ENCODE measurements around the gene SUN1.
"Not testable (repeated sequence)": the region's sequence is repeated elsewhere in the genome, so short reads cannot be mapped to it uniquely, and the experiment has no call there.

Gene SUN1

DNA sequence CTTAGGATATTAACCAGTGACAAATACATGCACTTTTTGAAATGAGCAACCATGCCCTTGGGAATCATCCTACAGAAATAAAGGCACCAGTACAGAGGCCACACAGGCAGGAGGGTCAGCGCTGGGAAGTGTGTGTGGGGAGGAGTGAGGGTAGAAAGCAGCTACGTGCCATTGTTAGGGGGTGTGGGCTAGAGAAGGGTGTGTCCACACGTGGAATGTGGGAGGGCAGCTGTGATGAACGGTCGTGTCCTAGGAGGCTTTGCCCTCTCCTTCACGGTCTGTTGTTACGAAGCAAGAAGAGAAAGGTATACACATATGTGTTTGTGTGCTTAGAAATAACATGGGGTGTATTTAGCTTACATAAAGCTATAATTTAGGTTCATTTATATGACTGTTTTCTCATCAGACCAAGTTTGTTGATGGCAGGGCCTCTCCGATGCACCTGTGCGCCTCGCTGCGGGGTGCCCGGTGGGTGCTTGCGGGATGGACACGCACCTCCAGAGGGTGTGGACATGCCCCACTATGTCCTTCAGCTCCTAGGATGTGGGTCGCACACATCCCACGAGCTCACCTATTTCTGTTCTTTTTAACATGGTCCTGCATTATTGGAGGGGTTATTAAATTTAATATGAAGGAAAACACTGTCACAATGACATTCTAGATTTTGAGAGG is 27.2 kb downstream of the SUN1 start:
- no peak for DNase-seq

DNA sequence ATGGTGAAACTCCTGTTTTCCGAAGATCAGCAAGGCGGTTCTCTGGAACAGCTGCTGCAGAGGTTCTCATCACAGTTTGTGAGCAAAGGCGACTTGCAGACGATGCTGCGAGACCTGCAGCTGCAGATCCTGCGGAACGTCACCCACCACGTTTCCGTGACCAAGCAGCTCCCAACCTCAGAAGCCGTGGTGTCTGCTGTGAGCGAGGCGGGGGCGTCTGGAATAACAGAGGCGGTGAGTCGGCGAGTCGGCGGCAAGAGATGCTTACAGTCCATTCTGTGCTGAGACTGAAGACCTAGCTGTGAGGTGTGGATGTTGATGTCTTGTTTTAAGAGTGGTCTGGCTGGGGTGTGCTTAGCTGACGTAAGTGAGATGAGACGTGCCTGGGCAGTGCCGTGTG is 27.9 kb downstream of the SUN1 start:
- DNase-seq, result no peak

DNA sequence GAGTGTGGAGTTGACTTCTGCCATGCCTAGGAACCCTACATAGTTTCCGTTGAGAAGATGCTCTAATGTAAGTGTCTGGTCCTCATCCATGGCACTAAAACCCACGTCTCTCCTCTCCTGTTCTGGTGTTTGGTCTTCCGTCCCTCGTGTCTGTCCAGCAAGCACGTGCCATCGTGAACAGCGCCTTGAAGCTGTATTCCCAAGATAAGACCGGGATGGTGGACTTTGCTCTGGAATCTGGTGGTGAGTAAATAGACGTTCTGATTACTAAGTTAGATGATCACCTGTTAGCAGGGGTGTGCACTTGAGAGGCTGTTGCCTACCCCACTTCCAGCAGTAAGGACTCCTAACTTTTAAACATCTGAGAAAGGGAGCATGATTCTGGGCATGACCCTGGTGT is 28.9 kb downstream of the SUN1 start:
- no peak for DNase-seq

DNA sequence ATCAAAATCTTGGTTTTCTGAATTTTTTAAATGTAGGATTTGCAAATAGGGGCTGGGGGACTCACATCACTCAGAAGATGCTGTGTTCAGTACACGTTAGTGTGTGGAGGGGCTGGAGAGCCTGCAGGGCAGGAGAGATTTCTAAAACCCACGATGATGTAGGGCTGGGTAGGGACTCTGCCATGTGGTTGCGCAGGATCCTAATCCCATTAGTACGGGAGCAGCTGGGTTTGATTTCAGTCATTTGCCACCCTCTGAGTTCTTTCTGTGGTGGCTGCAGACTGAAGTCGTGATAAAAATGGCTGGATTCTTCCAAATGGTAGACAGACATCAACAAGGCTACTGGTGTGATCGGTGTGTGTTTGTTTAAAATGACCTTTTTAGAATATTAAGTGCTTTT is 29.9 kb downstream of the SUN1 start:
- no peak for DNase-seq

DNA sequence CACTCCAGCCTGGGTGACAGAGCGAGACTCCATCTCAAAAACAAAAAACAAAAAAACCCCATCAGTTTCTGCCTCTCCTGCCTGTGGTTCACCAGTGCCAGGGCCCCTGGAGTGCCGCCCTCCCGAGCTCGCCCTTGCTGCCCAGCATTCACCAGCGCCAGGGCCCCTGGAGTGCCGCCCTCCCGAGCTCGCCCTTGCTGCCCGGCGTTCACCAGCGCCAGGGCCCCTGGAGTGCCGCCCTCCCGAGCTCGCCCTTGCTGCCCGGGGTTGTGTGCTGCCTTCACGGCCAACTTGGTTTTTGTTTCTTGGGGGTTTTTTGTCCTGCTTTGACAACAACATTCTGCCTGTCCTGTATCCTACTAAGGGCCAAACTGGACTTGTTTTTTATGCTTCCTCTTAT is 30.8 kb downstream of the SUN1 start:
- no peak for DNase-seq

DNA sequence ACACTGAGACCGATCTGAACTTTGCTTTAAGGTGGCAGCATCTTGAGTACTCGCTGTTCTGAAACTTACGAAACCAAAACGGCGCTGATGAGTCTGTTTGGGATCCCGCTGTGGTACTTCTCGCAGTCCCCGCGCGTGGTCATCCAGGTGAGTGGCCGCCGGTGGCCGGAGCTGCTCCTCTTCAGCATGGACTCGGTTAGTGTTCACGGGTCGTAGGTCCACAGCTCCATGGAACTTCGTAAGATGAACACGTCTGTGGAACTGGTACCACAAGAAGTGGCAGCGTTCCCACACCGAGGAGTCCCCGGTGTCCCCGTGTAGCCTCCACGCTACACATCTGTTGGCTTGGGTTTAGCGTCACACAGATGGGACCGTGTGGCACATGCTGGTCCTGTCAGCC is 33.6 kb downstream of the SUN1 start:
- DNase-seq, result no peak

DNA sequence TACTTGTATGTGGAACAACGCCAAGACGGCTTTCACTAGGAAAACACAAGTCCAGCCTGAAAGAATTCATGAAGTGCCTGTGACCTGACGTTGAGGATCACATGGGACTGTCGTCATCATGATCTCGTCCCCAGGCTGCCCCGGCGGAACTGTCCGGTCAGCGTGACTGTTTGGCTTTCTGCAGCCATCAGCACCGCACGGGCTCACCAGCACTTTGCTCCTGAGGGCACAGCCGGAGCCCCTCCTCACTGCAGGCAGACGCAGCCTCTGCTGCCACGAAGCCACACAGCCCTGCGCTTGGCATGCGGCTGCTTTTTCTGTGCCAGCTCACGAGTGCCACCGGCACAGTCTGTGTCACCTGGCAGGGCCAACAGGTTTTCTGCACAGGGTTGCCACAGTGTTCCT is 34.7 kb downstream of the SUN1 start:
- DNase-seq, result no peak

DNA sequence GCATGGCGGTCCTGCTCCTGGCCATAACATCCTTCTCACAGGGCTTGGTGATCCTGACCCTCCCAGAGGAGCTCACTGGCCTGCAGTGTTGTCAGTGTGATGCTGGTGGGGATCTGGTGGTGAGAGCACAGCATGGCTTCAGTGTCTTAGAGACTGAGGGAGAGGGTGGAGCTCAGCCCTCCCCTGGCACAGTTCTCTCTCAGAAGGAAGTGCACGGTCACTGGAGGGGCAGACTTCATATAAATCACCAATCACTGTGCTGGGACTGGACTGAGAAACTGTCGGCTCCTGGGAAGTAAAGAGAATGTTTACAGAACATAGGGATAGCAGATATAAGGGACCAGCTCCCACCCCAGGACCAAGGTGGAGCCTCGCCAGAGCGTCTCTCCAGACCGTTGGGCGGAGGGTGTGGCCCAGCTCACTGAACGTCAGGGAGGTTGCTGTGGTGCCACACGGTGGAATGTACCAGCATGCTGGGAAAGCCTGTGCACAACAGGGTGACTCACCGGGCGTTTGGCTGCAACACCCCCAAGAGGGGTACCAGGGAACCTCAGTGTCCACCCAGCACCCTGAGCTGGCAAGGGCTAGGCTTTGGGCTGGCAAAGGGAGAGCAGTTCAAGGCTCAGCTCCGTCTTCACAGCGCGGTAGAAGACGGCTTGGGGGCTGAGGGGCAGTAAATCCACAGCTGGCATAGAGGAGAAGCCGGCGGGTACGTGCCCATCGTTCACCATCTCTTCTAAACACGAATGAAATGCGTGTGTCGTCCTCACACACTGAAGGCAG is 35.3 kb downstream of the SUN1 start:
- DNase-seq, result no peak

DNA sequence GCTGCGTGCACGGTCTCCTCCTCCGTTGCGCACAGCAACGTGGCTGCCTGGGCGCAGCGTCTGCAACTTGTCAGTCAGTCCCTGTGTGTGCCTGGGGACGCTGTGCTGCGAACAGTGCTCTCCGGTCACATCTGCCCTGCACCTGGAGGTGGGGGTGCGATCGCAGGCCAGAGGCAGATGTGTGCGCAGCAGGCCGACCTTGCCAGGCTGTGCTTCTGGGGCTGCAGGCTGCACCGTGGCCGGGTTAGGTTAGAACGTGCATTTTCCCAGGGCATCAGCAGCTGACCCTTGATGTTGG is 35.9 kb downstream of the SUN1 start:
- no peak for DNase-seq

DNA sequence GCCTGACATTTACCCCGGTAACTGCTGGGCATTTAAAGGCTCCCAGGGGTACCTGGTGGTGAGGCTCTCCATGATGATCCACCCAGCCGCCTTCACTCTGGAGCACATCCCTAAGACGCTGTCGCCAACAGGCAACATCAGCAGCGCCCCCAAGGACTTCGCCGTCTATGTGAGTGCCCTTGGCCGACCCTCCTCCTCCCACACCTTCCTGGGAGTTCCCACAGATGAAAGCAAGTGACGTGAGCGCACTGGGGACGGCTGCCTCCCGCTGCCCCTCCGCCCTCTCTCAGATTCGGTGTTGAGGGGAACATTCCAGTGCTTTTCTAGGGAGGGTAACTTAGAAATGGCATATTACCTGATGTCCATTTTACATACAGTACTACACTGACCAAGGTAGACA is 37.1 kb downstream of the SUN1 start:
- no peak for DNase-seq

DNA sequence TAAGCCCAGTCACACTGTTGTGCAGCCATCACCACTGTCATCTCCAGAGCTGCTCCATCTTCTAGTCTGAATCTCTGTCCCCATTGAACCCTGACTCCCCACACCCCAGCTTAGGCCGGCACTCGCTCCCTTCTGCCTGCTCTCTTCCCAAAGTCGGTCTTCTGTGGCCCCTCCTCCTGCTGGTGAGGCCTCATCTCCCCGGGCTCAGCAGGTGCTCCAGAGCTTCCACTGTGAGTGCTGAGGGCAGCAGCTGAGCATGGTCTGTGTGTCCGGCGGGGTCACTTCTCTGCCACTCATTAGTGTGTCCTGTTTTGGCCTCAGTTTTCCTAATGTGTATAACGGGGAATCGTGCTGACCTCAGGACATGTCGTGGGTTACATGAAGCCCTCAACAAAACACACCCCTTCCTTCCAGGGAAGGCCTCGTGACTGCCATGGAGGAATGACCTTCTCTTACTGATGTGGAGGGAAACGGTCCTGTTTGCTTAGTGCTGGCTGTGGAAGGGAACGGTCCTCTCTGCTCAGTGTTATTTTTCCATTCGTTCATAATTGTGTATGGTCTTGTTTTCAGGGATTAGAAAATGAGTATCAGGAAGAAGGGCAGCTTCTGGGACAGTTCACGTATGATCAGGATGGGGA is 39.7 kb downstream of the SUN1 start:
- no peak for DNase-seq

DNA sequence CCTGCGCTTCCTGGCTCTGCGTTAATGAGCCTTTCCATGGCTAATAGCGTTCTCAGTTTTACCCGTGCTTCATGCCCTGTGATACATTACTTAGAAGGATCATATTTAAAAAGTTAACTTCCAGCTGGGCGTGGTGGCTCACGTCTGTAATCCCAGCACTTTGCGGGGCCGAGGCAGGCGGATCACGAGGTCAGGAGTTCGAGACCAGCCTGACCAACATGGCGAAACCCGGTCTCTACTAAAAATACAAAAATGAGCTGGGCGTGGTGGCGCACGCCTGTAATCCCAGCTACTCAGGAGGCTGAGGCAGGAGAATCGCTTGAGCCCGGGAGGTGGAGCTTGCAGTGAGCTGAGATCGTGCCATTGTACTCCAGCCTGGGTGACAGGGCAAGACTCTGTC is 40.4 kb downstream of the SUN1 start:
- not testable (repeated sequence) for DNase-seq

DNA sequence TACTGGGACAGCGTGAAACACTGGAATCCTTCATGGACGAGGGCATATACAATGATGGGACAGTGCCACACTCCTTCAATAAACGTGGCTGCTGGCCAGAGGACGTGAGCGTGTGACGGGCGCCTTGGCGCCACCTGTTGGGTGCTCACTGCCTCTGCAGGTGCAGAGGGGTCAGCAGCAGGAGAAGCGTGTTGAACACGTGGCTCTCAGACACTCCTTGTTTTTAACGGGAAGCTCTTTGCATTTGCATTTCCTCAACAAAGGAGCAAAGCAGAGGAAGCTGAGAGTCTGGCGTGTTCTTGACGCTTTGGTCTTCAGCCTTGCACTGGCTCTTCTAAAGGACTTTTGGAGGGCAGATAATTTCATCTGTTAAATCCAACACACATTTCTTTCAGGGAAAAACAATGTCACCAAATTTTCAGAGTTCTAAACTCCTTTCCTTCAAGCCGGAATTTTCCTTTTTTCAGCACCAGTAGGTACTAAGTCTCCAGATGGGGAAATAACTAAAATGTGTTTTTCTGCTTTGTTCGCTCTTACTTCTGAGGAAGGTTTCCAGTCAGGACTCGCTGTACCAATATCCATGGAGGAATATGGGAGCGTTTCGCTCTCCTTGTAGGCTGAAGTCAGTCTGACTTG is 41.2 kb downstream of the SUN1 start:
- peak; percentile 78 for DNase-seq

DNA sequence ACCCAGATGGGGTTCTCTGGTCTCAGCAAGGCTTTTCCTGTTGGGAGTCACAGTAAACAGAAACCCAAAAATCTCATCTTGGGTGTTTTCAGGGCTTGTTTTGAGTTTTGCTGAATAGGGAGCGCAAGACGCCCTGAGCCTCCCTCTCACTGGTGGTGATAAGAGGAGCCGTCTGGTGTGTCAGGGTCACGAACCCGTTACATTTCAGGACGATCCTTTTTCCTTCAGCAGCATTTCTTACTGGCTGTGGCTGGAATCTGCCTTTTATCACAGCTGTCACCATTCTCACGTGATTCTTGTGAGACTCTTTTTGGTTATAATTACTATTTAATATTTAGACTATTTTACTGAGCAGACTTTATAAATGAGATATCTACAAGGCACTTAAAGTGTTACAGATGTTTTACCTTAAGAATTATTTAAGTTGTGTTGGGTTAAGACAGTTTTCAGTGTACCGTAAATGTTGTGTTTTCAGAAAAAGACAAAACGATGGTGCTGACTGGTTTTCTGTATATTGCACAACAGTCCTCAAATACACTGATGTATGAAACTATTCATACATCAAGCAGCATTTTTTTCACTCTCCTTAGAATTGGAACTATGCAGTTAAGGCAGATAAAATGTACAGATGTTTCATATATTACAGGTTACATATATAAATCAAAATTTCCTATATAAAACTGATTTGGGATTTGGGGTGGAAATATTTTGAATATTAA is 41.9 kb downstream of the SUN1 start:
- no peak for DNase-seq

DNA sequence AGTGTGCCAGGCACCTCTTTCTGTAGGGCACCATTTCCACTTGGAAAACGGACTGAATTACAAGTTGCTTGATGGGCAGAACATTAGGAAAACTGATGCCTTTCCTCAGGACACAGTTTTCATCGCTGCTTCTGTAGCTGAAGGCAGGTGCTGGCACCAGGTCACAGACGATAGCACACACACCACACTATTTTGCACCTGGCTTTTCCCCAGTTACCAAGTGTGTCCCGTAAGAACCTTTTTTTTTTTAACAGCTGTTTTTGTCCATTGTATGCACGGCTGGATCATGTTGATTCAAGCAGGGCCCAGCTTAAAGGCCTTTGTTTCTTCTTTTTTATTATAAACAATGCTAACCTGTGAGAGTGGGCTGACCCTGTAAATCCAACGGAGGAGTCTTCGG is 42.8 kb downstream of the SUN1 start:
- no peak for DNase-seq

DNA sequence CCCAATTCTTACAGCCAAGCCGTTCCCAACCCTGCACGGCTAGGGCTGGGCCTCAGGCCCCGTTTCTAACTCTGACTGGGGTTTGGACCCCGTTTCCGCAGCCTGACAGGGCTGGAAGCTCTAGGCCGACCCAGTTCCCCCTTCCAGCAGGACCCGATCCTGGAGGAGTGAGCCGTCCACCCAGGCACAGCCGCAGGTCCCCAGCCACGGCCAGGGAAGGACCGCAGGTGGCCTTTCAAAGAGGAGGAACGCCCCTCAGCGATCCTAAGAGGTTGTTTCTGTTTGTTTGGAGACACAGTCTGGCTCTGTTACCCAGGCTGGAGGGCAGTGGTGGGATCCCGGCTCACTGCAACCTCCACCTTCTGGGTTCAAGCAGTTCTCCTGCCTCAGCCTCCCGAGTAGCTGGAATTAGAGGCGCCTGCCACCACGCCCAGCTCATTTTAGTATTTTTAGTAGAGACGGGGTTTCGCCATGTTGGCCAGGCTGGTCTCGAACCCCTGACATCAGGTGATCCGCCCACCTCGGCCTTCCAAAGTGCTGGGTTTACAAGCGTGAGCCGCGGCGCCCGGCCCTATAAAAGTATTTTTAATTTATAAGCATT is 43.3 kb downstream of the SUN1 start:
- no peak for DNase-seq

DNA sequence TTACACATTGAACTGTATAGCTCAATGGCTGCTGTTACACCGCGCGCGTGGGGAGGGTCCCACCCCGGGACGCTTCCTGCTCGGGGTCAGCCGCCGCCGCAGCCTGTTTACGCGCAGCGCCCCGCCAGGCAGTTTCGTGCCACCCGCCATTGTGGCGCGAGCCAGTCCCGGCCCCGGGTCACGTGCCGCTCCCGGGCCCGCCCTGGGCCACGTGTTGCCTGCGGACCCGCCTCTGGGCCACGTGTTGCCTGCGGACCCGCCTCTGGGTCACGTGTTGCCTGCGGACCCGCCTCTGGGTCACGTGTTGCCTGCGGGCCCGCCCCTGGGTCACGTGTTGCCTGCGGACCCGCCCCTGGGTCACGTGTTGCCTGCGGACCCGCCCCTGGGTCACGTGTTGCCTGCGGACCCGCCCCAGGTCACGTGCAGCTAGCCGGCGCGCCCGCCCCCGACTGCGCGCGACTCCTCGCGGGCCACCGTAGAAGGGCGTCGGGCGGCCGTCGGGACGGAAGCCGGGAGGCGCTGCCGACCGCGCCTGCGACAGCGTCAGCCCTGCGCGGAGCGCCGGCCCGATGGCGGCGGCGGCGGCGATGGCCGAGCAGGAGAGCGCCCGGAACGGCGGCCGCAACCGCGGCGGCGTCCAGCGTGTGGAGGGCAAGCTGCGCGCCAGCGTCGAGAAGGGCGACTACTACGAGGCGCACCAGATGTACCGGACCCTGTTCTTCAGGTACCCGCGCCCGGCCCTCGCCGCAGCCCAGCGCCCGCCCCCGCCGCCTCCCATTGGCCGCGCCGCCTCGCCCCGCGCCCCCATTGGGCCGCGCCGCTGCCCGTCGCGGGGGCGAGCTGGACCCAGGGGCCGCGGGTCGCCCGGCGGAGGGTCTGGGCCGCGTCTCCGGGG is 44.0 kb downstream of the SUN1 start, which contains the start of gene GET4:
Gene GET4 (plus strand): TSS at position 478 of the 895 bp plus-strand sequence. CDS start 92 bp downstream, at position 570.
- peak; percentile 98 for DNase-seq

DNA sequence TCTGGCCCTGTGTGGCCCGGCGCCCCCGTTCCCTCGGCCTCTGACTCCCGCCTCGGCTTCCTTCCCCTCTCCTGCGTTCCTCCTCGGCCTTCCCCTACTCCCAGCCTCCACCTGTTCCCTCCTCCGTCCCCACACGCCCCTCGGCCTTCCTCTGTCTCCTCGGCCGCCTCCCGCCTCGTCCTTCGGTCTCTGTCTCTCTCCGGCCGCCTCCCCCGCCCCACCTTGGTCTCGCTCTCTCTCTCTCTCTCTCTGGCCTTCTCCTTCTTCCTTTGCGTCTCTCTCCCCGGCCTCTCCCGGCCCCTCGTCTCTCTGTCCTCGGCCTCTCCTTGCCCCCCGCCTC is 44.7 kb downstream of the SUN1 start:
- no peak for DNase-seq

DNA sequence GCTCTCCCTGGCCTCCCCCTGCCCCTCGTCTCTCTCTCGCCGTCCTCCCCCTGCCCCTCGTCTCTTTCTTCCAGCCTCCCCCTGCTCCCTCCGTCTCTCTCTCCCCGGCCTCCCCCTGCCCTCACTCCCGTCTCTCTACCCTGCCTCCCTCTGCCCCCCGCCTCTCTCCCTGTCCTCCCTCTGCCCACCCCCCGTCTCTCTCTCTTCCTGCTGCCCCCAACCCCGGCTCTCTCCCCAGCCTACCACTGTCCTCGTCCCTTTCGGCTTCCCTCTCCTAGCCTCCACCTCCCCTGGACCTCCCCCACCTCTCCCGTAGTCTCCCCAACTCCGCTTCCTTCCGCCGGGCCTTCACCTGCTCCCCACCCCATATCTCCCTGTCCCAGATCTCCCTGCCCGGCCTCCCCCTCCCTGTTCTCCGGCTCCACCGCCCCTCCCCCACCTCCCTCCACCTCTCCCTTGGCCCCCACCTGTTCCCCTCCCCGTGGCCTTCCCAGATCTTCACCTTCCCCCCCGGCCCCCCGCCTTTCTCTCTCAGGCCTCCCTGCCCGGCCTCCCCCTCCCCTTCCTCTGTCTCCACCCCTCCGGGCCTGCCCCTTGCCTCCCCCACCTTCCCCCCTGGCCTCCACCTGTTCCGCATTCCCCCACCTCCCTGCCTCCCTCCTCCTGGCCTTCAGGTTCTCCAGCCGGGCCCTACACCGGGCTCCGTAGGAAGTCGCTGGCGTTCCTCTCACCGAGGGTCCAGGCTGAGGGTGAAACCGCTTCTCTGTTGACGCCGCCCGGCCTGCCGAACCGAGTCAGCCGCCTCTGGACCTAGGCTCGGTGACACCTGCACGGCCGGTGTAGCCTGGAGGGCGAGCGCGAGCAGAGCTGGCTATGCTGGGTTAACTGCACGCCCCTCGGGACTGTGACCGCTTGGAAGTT is 45.3 kb downstream of the SUN1 start:
- DNase-seq, result no peak

DNA sequence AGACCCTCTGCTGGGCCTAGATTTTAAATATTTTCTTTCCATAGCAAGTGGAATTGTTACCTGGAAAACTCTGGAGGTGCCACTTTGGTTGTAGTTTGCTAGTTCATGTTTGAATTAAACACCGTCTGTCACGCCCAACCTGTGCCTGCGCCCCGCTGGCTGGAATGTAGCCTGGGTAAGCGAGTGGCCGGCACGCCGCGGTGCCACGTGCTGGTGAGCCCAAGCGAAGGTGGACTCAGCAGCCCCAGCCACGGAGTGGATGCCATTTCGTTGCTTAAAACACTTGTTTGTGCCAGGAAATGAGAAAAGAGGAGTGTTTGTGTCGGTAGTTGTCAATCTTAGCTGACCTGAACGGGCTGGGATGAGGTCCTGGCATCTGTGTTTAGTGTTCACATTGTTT is 46.8 kb downstream of the SUN1 start:
- no peak for DNase-seq

DNA sequence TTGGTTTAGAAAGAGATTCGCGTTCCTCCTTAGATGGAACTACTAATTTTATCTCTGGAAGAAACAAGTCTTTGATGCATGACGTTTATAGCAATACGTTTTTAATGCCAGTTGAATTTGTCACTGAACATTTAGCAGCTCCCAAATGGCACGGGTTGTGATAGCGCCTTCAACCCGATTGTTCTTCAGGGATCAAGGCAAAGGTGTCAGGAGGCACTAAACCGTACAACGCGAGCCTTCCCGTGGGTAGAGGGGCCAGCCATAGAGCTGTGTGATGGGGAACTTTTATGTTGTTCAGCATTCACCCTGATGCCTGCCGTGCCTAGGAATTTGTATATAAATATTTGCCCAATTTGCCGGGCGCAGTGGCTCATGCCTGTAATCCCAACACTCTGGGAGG is 47.4 kb downstream of the SUN1 start:
- no peak for DNase-seq
